GM10266 (cell line): ENCODE results near the gene RASEF.
A peak's percentile ranks its signal among the peaks of the same experiment; 100 is the strongest.

Source experiments
- DNase-seq: peaks from one replicate; pipeline ENCODE4 v3.0.0; 2012; ENCODE audit errors: extremely low spot score
- CTCF ChIP-seq: IDR thresholded peaks from 2 replicates; pipeline ENCODE4 v1.5.1; 2012; ENCODE audit warnings: mild to moderate bottlenecking, low read depth; ENCODE audit not compliant: control insufficient read depth, insufficient read depth; ENCODE audit errors: missing control alignments

Gene RASEF

GRCh38 chr9:82975176-82975575 lies 87.8 kb downstream of the RASEF start:
- TF ChIP-seq CTCF: no peak
- DNase-seq: no peak

- no peak for DNase-seq
- TF ChIP-seq CTCF: no peak
Measured at GRCh38 chr9:82972446-82972845, 90.5 kb downstream of the RASEF start.

GRCh38 chr9:82970359-82970758 lies 92.6 kb downstream of the RASEF start:
- no peak for TF ChIP-seq CTCF
- no peak for DNase-seq

GRCh38 chr9:82969291-82969690 lies 93.7 kb downstream of the RASEF start:
- DNase-seq: no peak
- no peak for TF ChIP-seq CTCF

- no peak for DNase-seq
- TF ChIP-seq CTCF: no peak
Measured at GRCh38 chr9:82968816-82969215, 94.1 kb downstream of the RASEF start.

GRCh38 chr9:82968388-82968787 lies 94.6 kb downstream of the RASEF start:
- TF ChIP-seq CTCF: no peak
- DNase-seq: no peak

- peak; percentile 54 for DNase-seq
- TF ChIP-seq CTCF: peak; percentile 79
Measured at GRCh38 chr9:82961504-82962125, 101.3 kb downstream of the RASEF start.
